NCI-H2029 (cell line): Measurements from ENCODE around the gene MAP2K5.
A peak's percentile ranks its signal among the peaks of the same experiment; 100 is the strongest.

Experiments
- DNase-seq: peaks from one replicate; lab custom pipeline; 2025; lab: John Stamatoyannopoulos, UW

MAP2K5 gene

GRCh38 chr15:67542420-67543347 is at the start of gene MAP2K5:
MAP2K5 (plus strand) TSS chr15:67542703; CDS start chr15:67543336, 633 bp downstream.
- DNase-seq = no peak

DNA sequence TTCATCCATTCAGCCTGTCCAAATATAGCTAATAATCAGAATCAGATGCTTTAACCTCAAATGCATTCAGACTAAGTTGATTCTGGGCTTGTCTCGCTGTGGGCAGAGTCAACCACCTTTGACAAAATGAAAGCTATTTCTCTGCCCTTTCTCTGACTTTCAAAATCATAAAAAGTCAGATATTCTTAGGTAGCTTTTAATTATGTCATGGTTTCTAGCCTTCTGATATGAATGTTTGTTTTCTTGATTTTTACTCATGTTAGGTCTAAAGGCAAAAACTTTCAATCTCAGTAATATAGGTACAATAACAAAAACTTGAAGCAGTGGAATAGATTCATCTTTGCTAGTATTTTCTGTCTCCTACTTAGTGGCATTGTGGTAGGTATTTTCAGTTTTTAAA is 46.9 kb upstream of the MAP2K5 start:
- DNase-seq = no peak

DNA sequence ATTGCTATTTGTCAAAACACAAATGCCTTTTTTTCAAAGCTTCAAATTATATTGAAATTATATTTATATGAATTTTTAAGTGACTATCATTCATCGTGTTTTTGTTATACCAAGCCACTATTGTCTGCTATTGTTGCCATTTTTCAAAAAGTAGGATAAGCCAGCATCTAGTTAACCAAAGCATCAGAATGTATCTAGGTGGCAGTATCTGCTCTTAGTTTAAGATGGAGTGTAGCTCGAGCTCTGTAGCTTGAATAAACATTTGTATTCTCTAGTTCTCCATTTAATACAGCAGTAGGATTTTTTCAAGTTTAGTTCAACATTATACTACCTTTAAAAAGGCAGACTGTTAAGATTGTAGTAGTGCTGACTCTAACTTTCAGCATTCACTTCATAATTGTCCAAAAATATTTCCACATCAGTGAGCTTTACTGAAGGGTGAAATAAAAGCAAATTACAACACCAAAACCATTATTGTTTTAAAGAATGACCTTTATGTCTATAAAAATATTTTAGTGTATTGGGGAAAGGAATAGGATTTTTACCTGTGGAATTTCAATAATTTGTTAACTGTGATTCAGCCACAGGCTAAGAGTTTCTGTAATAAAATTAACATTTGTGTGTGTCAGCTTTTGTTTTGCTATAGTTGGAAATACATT is 41.2 kb upstream of the MAP2K5 start:
- DNase-seq = no peak

DNA sequence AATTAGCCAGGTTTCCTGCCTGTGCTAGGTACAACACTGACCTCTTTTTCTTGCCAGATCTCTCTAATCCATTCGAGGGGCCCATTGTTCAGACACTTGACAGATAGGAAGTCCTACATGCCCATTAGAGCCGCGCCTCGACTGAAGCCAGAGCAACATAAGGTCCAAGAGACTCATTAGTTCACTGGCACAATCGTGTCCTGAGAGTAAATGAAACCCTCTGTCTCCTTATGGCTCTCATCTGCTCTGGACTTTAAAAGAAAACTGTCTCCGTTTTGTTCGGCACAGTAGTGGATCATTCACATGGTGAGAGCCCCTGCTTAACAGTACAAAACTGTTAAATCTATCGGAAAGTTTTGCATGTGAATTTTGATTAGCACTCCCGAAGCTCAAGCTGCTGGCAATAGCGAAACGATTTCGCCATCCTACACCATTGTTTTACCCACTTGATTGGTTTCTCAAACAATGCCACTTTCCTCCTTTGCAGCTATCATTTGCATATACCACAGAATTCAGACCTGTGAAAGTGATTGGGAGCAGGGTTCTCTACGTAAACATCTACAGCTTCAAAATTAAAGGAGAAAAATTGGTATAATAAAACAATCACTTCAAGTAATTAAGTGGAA is 40.6 kb upstream of the MAP2K5 start:
- DNase-seq = no peak

- no peak for DNase-seq
Measured at GRCh38 chr15:67504056-67504455, 38.4 kb upstream of the MAP2K5 start.

- no peak for DNase-seq
Measured at GRCh38 chr15:67504796-67505195, 37.7 kb upstream of the MAP2K5 start.

GRCh38 chr15:67505675-67506572 is 36.6 kb upstream of the MAP2K5 start:
- no peak for DNase-seq

DNA sequence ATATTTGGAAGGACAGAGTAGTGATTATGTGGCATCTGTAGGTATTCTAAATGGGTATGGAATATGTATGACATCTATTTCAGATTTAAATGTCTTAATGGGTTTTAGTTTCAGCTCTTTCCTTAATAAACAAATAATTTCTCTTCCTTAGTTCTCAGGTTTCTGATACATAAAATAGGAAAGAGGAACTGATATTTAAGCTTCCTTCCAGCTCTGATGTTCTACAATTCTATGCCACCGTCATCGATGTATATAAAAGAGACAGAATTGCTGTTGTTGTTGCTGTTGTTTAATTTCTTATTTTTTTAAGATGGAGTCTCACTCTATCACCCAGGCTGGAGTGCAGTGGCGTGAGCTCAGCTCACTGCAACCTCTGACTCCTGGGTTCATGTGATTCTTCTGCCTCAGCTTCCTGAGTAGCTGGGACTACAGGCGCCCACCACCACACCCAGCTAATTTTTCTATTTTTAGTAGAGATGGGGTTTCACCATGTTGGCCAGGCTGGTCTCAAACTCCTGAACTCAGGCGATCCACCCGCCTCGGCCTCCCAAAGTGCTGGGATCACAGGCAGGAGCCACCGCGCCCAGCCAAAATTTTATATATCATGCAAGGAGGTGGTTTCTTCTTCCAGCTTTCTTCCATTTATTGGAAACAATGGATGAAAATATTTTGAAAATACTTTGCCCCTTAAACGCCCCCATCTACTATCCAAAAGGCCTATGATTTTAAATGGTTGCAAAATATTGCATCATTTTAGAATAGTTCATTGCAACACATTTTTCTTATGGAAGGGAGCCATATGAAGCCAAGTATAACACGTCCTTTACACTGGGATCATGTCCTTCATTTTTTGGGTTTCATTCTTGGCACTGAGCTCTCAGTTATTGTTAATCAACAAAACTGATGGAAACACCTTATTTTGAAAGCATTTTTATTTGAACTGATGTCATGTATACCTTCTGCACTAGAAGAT is 35.4 kb upstream of the MAP2K5 start:
- no peak for DNase-seq

GRCh38 chr15:67508407-67508806 is 34.1 kb upstream of the MAP2K5 start:
- DNase-seq = no peak

- no peak for DNase-seq
Measured at GRCh38 chr15:67509918-67510317, 32.6 kb upstream of the MAP2K5 start.

GRCh38 chr15:67510597-67511190 is 31.8 kb upstream of the MAP2K5 start:
- DNase-seq = no peak

DNA sequence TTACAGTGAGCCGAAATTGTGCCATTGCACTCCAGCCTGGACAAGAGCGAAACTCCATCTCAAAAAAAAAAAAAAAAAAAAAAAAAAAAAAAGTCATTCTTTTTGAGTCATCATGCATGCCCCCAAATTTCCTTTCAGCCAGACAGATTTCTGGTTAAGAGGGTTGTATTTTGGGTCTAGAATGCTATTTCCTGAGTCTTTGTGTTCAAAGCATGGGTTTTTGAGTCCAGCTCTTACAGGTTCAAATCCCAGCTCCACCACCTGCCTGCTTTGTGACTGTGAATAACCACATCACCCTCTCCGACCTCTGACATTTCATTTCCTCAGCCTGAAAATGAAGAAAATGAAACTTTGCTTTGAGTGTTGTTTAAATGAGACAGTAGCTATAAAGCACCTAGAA is 30.9 kb upstream of the MAP2K5 start:
- DNase-seq = no peak

GRCh38 chr15:67512140-67512539 is 30.4 kb upstream of the MAP2K5 start:
- no peak for DNase-seq

GRCh38 chr15:67512933-67513714 is 29.4 kb upstream of the MAP2K5 start:
- no peak for DNase-seq

DNA sequence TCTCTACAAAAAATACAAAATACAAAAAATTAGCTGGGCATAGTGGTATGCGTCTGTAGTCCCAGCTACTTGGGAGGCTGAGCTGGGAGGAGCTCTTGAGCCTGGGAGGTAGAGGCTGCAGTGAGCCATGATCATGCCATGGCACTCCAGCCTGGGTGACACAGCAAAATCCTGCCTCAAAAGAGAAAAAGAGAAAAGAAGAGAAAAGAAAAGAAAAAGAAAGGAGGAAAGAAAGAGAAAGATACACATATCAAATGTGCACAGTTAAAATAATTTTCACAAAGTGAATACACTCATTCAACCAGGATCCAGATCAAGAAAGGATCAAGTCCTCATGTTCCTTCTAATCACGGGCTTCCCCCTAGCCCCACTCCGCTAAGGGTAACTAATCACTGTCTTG is 27.4 kb upstream of the MAP2K5 start:
- DNase-seq = no peak

DNA sequence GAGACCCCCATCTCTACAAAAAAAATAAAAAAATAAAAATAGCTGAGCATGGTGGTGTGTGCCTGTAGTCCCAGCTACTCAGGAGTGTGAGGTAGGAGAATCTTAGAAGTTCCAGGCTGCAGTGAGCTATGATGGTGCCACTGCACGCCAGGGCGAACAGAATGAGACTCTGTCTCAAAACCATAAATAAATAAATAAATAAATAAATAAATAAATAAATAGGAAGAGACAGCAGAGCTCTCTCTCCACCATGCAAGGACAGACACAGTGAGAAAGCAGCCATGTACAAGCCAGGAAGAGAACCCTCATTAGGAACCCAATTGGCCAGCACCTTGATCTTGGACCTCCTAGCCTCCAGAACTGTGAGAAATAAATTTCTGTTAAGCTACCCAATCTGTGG is 26.9 kb upstream of the MAP2K5 start:
- DNase-seq = no peak

GRCh38 chr15:67520321-67521028 is 22.0 kb upstream of the MAP2K5 start:
- no peak for DNase-seq

DNA sequence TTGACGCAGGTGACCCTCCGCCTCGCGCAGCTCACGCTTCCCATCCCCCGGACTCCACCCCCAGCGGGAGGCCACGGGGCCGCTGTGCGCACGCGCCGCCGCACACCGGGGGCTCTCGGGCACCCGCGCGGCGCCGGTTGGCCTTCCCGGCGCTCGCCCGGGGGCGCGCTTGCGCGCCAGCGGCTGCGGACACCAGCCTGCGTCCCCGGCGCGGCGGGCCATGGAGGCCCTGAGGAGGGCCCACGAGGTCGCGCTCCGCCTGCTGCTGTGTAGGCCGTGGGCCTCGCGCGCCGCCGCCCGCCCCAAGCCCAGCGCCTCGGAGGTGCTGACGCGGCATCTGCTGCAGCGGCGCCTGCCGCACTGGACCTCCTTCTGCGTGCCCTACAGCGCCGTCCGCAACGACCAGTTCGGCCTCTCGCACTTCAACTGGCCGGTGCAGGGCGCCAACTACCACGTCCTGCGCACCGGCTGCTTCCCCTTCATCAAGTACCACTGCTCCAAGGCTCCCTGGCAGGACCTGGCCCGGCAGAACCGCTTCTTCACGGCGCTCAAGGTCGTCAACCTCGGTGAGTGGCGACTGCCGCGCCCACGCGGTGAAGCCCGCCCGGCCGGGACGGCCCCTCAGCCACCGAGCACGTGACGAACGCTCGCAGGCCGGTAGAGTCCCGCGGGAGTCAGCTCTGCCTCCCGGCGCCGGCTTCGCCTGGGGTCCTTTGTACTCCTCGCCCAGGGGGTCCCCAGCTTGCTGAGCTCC is 21.3 kb upstream of the MAP2K5 start, which contains the start of gene C15orf61:
C15orf61 (plus strand) TSS at position 103 of the 754 bp plus-strand sequence; CDS start at position 221, 118 bp downstream.
- DNase-seq = peak; percentile 76
